ENCODE data around the gene NFYB.
"Not testable (repeated sequence)": the region's sequence is repeated elsewhere in the genome, so short reads cannot be mapped to it uniquely, and the experiment has no call there.

The NFYB gene

GRCh38 chr12:104137902-104138796 is at the start of gene NFYB:
NFYB (minus strand) TSS chr12:104138210; CDS start chr12:104135453, 2,757 bp downstream.
- peak; percentile 87 to 90 for DNase-seq

GRCh38 chr12:104187446-104188155 is 49.6 kb upstream of the NFYB start:
- no peak for DNase-seq

- DNase-seq: no peak
These were observed 45.4 kb upstream of the NFYB start for GRCh38 chr12:104183443-104183842.

GRCh38 chr12:104182621-104183378 is 44.8 kb upstream of the NFYB start:
- no peak for DNase-seq

- no peak for DNase-seq
These were observed 44.1 kb upstream of the NFYB start for GRCh38 chr12:104182144-104182543.

- no peak for DNase-seq
These were observed 43.3 kb upstream of the NFYB start for GRCh38 chr12:104181313-104181712.

GRCh38 chr12:104180374-104180773 is 42.4 kb upstream of the NFYB start:
- DNase-seq: no peak

GRCh38 chr12:104177663-104178501 is 39.9 kb upstream of the NFYB start:
- peak in 1 of 2 donors; percentile 6 for DNase-seq

- DNase-seq: no peak
These were observed 39.3 kb upstream of the NFYB start for GRCh38 chr12:104177336-104177662.

- DNase-seq: no peak
These were observed 37.8 kb upstream of the NFYB start for GRCh38 chr12:104175726-104176247.

- DNase-seq: not testable (repeated sequence)
These were observed 35.8 kb upstream of the NFYB start for GRCh38 chr12:104173804-104174203.

GRCh38 chr12:104172570-104172947 is 34.5 kb upstream of the NFYB start:
- DNase-seq: no peak

- DNase-seq: no peak
These were observed 34.0 kb upstream of the NFYB start for GRCh38 chr12:104171785-104172569.

GRCh38 chr12:104168596-104168995 is 30.6 kb upstream of the NFYB start:
- DNase-seq: no peak

- no peak for DNase-seq
These were observed 29.8 kb upstream of the NFYB start for GRCh38 chr12:104167519-104168458.

- DNase-seq: no peak
These were observed 28.5 kb upstream of the NFYB start for GRCh38 chr12:104166465-104166864.

- no peak for DNase-seq
These were observed 27.8 kb upstream of the NFYB start for GRCh38 chr12:104165801-104166200.

GRCh38 chr12:104164634-104165033 is 26.6 kb upstream of the NFYB start:
- DNase-seq: no peak

- no peak for DNase-seq
These were observed 25.6 kb upstream of the NFYB start for GRCh38 chr12:104163631-104164030.

GRCh38 chr12:104163028-104163427 is 25.0 kb upstream of the NFYB start:
- DNase-seq: not testable (repeated sequence)
